Tibial artery (tissue), 4 donors: ENCODE results near the gene CNOT4.

ENCODE experiments used
- DNase-seq, 2 donors: peaks; one replicate each; pipeline ENCODE4 v3.0.0-alpha.2; 2019
- H3K27ac ChIP-seq, 2 donors: fragments of 200-600 bp; sonication (generic) in 1 of 2; 1 replicate in 1 of 2; 2 replicates in 1 of 2; pipeline ENCODE4 v1.5.1; 2018 to 2019; ENCODE audit warnings: mild to moderate bottlenecking in 1 of 2
- H3K27me3 ChIP-seq, 2 donors: fragments of 200-600 bp; sonication (generic) in 1 of 2; one replicate each; pipeline versions ENCODE4 v1.5.1 to v1.6.0; 2016 to 2019
- H3K36me3 ChIP-seq, 3 donors: fragments of 200-600 bp; sonication (generic) in 2 of 3; one replicate each; pipeline ENCODE4 v1.5.1; 2016 to 2019; ENCODE audit warnings: mild to moderate bottlenecking in 2 of 3
- H3K4me1 ChIP-seq, 4 donors: fragments of 200-600 bp; sonication (generic) in 2 of 4; 1 replicate in 3 of 4; 2 replicates in 1 of 4; pipeline ENCODE4 v1.5.1; 2016 to 2019
- H3K4me3 ChIP-seq, 2 donors: fragments of 200-600 bp; sonication (generic) in 1 of 2; 1 replicate in 1 of 2; 2 replicates in 1 of 2; pipeline ENCODE4 v1.5.1; 2018 to 2019; ENCODE audit warnings: mild to moderate bottlenecking in 2 of 2
- H3K9me3 ChIP-seq, 3 donors: fragments of 200-600 bp; sonication (generic) in 1 of 3; one replicate each; pipeline ENCODE4 v1.5.1; 2016 to 2019
- CTCF ChIP-seq, 2 experiments: fragments of 200-600 bp in 1 of 2; fragments of 450-650 bp in 1 of 2; IDR thresholded peaks; one replicate each; pipeline ENCODE4 v1.5.1; 2017 to 2019; ENCODE audit warnings: antibody characterized with exemption in 2 of 2, mild to moderate bottlenecking in 1 of 2, moderate library complexity in 1 of 2
- intact Hi-C: fragments of 100-400 bp; cut with DNase I; formaldehyde crosslinking; loops from one replicate; pipeline ENCODE4 v1.15.0; 2023; ENCODE audit warnings: low total_unique reads

Gene CNOT4

GRCh38 chr7:135434047-135434446 is 75.9 kb downstream of the CNOT4 start:
- peaks cover 0 to 8% (median 3%) of the 10 kb centered on the region in 4 donors for H3K4me1 ChIP-seq
- H3K27me3 ChIP-seq: no peaks in the 10 kb centered on the region
- no peak overlapping the region for H3K4me3 ChIP-seq
- no peaks in the 10 kb centered on the region for H3K9me3 ChIP-seq
- intact Hi-C loops: no loop called here
- H3K36me3 ChIP-seq: peaks cover 8 to 25% (median 19%) of the 10 kb centered on the region in 3 donors
- no peak for TF ChIP-seq CTCF (IDR thresholded peaks at IDR 0.05)
- no peak overlapping the region for H3K27ac ChIP-seq
- no peak for DNase-seq

- no peak for TF ChIP-seq CTCF (IDR thresholded peaks at IDR 0.05)
- H3K36me3 ChIP-seq: peaks cover 0 to 16% (median 5%) of the 10 kb centered on the region in 3 donors
- intact Hi-C loops: no loop called here
- H3K9me3 ChIP-seq: no peaks in the 10 kb centered on the region
- H3K4me3 ChIP-seq: no peak overlapping the region
- no peak for DNase-seq
- H3K27ac ChIP-seq: no peak overlapping the region
- peaks cover 0 to 22% (median 3%) of the 10 kb centered on the region in 4 donors for H3K4me1 ChIP-seq
- H3K27me3 ChIP-seq: no peaks in the 10 kb centered on the region
Observed at GRCh38 chr7:135430626-135431025, 79.3 kb downstream of the CNOT4 start.

GRCh38 chr7:135428879-135429278 is 81.0 kb downstream of the CNOT4 start:
- Histone ChIP-seq H3K4me1 (peaks cover 0 to 22% (median 3%) of the 10 kb centered on the region in 4 donors), H3K36me3 (peaks cover 0 to 2% (median 0%) of the 10 kb centered on the region in 3 donors), H3K4me3 (no peak overlapping the region), H3K9me3 (no peaks in the 10 kb centered on the region), H3K27ac (no peak overlapping the region), H3K27me3 (no peaks in the 10 kb centered on the region)
- intact Hi-C loops: no loop called here
- DNase-seq: no peak
- no peak for TF ChIP-seq CTCF (IDR thresholded peaks at IDR 0.05)

GRCh38 chr7:135428011-135428410 is 81.9 kb downstream of the CNOT4 start:
- DNase-seq: no peak
- no peaks in the 10 kb centered on the region for H3K36me3 ChIP-seq
- intact Hi-C loops: no loop called here

GRCh38 chr7:135427166-135427565 is 82.7 kb downstream of the CNOT4 start:
- intact Hi-C loops: no loop called here
- TF ChIP-seq CTCF (IDR thresholded peaks at IDR 0.05): no peak
- no peak for DNase-seq
- H3K4me3 ChIP-seq: no peak overlapping the region
- no peaks in the 10 kb centered on the region for H3K9me3 ChIP-seq
- no peaks in the 10 kb centered on the region for H3K36me3 ChIP-seq
- peaks cover 0 to 22% (median 3%) of the 10 kb centered on the region in 4 donors for H3K4me1 ChIP-seq
- no peaks in the 10 kb centered on the region for H3K27me3 ChIP-seq
- H3K27ac ChIP-seq: no peak overlapping the region

More at GRCh38 chr7:135428011-135428410, 81.9 kb downstream of the CNOT4 start:
- Histone ChIP-seq H3K9me3 (no peaks in the 10 kb centered on the region), H3K4me3 (no peak overlapping the region), H3K27me3 (no peaks in the 10 kb centered on the region), H3K4me1 (peaks cover 0 to 22% (median 3%) of the 10 kb centered on the region in 4 donors), H3K27ac (no peak overlapping the region)
- no peak for TF ChIP-seq CTCF (IDR thresholded peaks at IDR 0.05)

GRCh38 chr7:135425036-135425435 is 84.9 kb downstream of the CNOT4 start:
- Histone ChIP-seq H3K9me3 (no peaks in the 10 kb centered on the region), H3K27ac (no peak overlapping the region), H3K4me1 (peaks cover 0 to 31% (median 3%) of the 10 kb centered on the region in 4 donors), H3K36me3 (peaks cover 0 to 3% (median 0%) of the 10 kb centered on the region in 3 donors), H3K4me3 (no peak overlapping the region), H3K27me3 (no peaks in the 10 kb centered on the region)
- no peak for DNase-seq
- TF ChIP-seq CTCF (IDR thresholded peaks at IDR 0.05): no peak
- intact Hi-C loops: no loop called here
